ENCODE results near the gene ELL.

The ELL gene

GRCh38 chr19:18453269-18454024, 68.4 kb downstream of the ELL start:
- no peak overlapping the region for H3K4me3 ChIP-seq (ENCODE audit: low read depth, low read length)
- DNase-seq (ENCODE audit: low read depth): no peak
- no peak for TF ChIP-seq CTCF (IDR thresholded peaks at IDR 0.05; ENCODE audit: low read depth, low read length, missing control alignments)

- H3K4me3 ChIP-seq (ENCODE audit: low read depth, low read length): no peak overlapping the region
- no peak for DNase-seq (ENCODE audit: low read depth)
- no peak for TF ChIP-seq CTCF (IDR thresholded peaks at IDR 0.05; ENCODE audit: low read depth, low read length, missing control alignments)
These were observed 69.5 kb downstream of the ELL start for GRCh38 chr19:18452386-18452785.

GRCh38 chr19:18450931-18451836, 70.7 kb downstream of the ELL start:
- no peak for DNase-seq (ENCODE audit: low read depth)
- H3K4me3 ChIP-seq (ENCODE audit: low read depth, low read length): no peak overlapping the region
- peak; percentile 96 for TF ChIP-seq CTCF (IDR thresholded peaks at IDR 0.05; ENCODE audit: low read depth, low read length, missing control alignments)

- no peak overlapping the region for H3K4me3 ChIP-seq (ENCODE audit: low read depth, low read length)
- no peak for TF ChIP-seq CTCF (IDR thresholded peaks at IDR 0.05; ENCODE audit: low read depth, low read length, missing control alignments)
- DNase-seq (ENCODE audit: low read depth): no peak
These were observed 71.6 kb downstream of the ELL start for GRCh38 chr19:18450021-18450930.

GRCh38 chr19:18449552-18449951, 72.3 kb downstream of the ELL start:
- DNase-seq (ENCODE audit: low read depth): no peak
- no peak for TF ChIP-seq CTCF (IDR thresholded peaks at IDR 0.05; ENCODE audit: low read depth, low read length, missing control alignments)
- H3K4me3 ChIP-seq (ENCODE audit: low read depth, low read length): no peak overlapping the region

GRCh38 chr19:18446811-18447359, 75.0 kb downstream of the ELL start:
- no peak for DNase-seq (ENCODE audit: low read depth)
- no peak overlapping the region for H3K4me3 ChIP-seq (ENCODE audit: low read depth, low read length)
- TF ChIP-seq CTCF (IDR thresholded peaks at IDR 0.05; ENCODE audit: low read depth, low read length, missing control alignments): no peak
